WTC11 (cell line): ENCODE data around the gene PLEKHA1. TPM values are rescaled to one million over a fixed set of nuclear protein-coding genes. Genes with fewer than 3 reads are reported as not detected.

Experiments
- ATAC-seq: fragments of 200-7000 bp; cut with Tn5 transposase; 2 replicates; pipeline ENCODE4 v1.10.0; 2021; ENCODE audit warnings: mild to moderate bottlenecking, moderate library complexity
- CTCF ChIA-PET: fragments of 300-600 bp; sonication (Branson Sonifier 250); formaldehyde crosslinking; loops from one replicate; lab custom pipeline; 2021; ENCODE audit warnings: antibody characterized with exemption; lab: Charles Lee
- POLR2A ChIA-PET: fragments of 350-600 bp; sonication (Branson Sonifier 250); formaldehyde crosslinking; loops from one replicate; lab custom pipeline; 2021; ENCODE audit warnings: antibody characterized with exemption; lab: Charles Lee
- DNase-seq: peaks from one replicate; pipeline ENCODE4 v3.0.0; 2021; ENCODE audit warnings: low spot score
- H3K27ac Mint-ChIP-seq: 2 replicates; pipeline ENCODE4 v1.8.0; 2021; ENCODE audit warnings: mixed read lengths
- H3K27me3 Mint-ChIP-seq: 2 replicates; pipeline ENCODE4 v1.8.0; 2021; ENCODE audit warnings: low read depth, mild to moderate bottlenecking, moderate library complexity, mixed read lengths
- H3K36me3 Mint-ChIP-seq: 2 replicates; pipeline ENCODE4 v1.8.0; 2021; ENCODE audit warnings: mixed read lengths
- H3K4me1 Mint-ChIP-seq: 2 replicates; pipeline ENCODE4 v1.8.0; 2022; ENCODE audit warnings: mixed read lengths
- H3K4me3 Mint-ChIP-seq: 2 replicates; pipeline ENCODE4 v1.8.0; 2021; ENCODE audit warnings: mild to moderate bottlenecking, moderate library complexity, mixed read lengths
- H3K9me3 Mint-ChIP-seq: 2 replicates; pipeline ENCODE4 v1.8.0; 2021; ENCODE audit warnings: mixed read lengths
- AFF4 ChIP-seq: sonication (generic); formaldehyde crosslinking; IDR thresholded peaks from 2 replicates; pipeline ENCODE4 v1.8.1; 2023; ENCODE audit warnings: mild to moderate bottlenecking, missing genetic modification reagents, borderline replicate concordance
- E2F4 ChIP-seq: sonication (generic); formaldehyde crosslinking; IDR thresholded peaks from 2 replicates; pipeline ENCODE4 v1.8.1; 2022; ENCODE audit warnings: low read depth, mild to moderate bottlenecking, moderate library complexity, missing genetic modification reagents, borderline replicate concordance
- ESRRA ChIP-seq: sonication (generic); formaldehyde crosslinking; IDR thresholded peaks from 2 replicates; pipeline ENCODE4 v1.8.1; 2022; ENCODE audit warnings: mild to moderate bottlenecking, missing genetic modification reagents, borderline replicate concordance
- ETV6 ChIP-seq: sonication (generic); formaldehyde crosslinking; IDR thresholded peaks from 2 replicates; pipeline ENCODE4 v1.8.1; 2022; ENCODE audit warnings: mild to moderate bottlenecking, missing genetic modification reagents
- FOXP1 ChIP-seq: sonication (generic); formaldehyde crosslinking; IDR thresholded peaks from 2 replicates; pipeline ENCODE4 v1.8.0; 2022; ENCODE audit warnings: missing genetic modification reagents, mild to moderate bottlenecking, moderate library complexity, borderline replicate concordance
- IRF2 ChIP-seq: sonication (generic); formaldehyde crosslinking; IDR thresholded peaks from 2 replicates; pipeline ENCODE4 v1.8.0; 2022; ENCODE audit warnings: low read depth, missing genetic modification reagents, borderline replicate concordance
- MAX ChIP-seq: sonication (generic); formaldehyde crosslinking; IDR thresholded peaks from 2 replicates; pipeline ENCODE4 v1.8.0; 2022; ENCODE audit warnings: mild to moderate bottlenecking, missing genetic modification reagents
- NFE2L1 ChIP-seq: sonication (generic); formaldehyde crosslinking; IDR thresholded peaks from 2 replicates; pipeline ENCODE4 v1.8.1; 2023; ENCODE audit warnings: missing genetic modification reagents
- NR1H2 ChIP-seq: sonication (generic); formaldehyde crosslinking; IDR thresholded peaks from 2 replicates; pipeline ENCODE4 v1.9.0; 2021; ENCODE audit warnings: mild to moderate bottlenecking, moderate library complexity, missing genetic modification reagents
- SP1 ChIP-seq: sonication (generic); formaldehyde crosslinking; conservative IDR thresholded peaks from 2 replicates; pipeline ENCODE4 v1.8.1; 2022; ENCODE audit warnings: missing genetic modification reagents
- TEAD1 ChIP-seq: sonication (generic); formaldehyde crosslinking; IDR thresholded peaks from 2 replicates; pipeline ENCODE4 v1.8.0; 2022; ENCODE audit warnings: mild to moderate bottlenecking, missing genetic modification reagents
- USF2 ChIP-seq: sonication (generic); formaldehyde crosslinking; IDR thresholded peaks from 2 replicates; pipeline ENCODE4 v1.8.1; 2023; ENCODE audit warnings: mild to moderate bottlenecking, missing genetic modification reagents, moderate library complexity
- ZMAT4 ChIP-seq: fragments of 250-450 bp; sonication (Bioruptor Pico); IDR thresholded peaks from 2 replicates; pipeline ENCODE4 v1.9.0; 2021; ENCODE audit warnings: mild to moderate bottlenecking
- ZNF232 ChIP-seq: sonication (generic); formaldehyde crosslinking; IDR thresholded peaks from 2 replicates; pipeline ENCODE4 v1.8.0; 2022; ENCODE audit warnings: mild to moderate bottlenecking, missing genetic modification reagents
- ZNF423 ChIP-seq: fragments of 250-450 bp; sonication (Bioruptor Pico); IDR thresholded peaks from 2 replicates; pipeline ENCODE4 v2.1.2; 2022; ENCODE audit warnings: mild to moderate bottlenecking, moderate library complexity
- ZNF671 ChIP-seq: fragments of 250-450 bp; sonication (Bioruptor Pico); IDR thresholded peaks from 2 replicates; pipeline ENCODE4 v1.8.0; 2021; ENCODE audit warnings: mild to moderate bottlenecking
- ZSCAN18 ChIP-seq: fragments of 250-450 bp; sonication (Bioruptor Pico); IDR thresholded peaks from 2 replicates; pipeline ENCODE4 v2.1.2; 2022; ENCODE audit warnings: mild to moderate bottlenecking, moderate library complexity
- total RNA-seq: library from RNA; stranded (reverse); gene quantifications from 3 replicates; pipeline ENCODE4 v1.2.3, GENCODE V29; 2021

Gene PLEKHA1
- total RNA-seq, 1 experiment from 2014 or later = 34.6 TPM

- TF ChIP-seq AFF4 (CRISPR knock-in tag) = no peak
Observed at GRCh38 chr10:122373721-122374120, 787 bp upstream of the PLEKHA1 start (continued).

GRCh38 chr10:122374859-122375678, 561 bp downstream of the PLEKHA1 start:
- DNase-seq (peak; percentile 62), ATAC-seq (peak; percentile 17)
- Mint-ChIP-seq H3K4me3 (peak overlapping the region; percentile 93), H3K4me1 (peaks cover 23% of the 10 kb centered on the region), H3K27me3 (peaks cover 20% of the 10 kb centered on the region), H3K27ac (peak overlapping the region; percentile 89), H3K9me3 (no peaks in the 10 kb centered on the region), H3K36me3 (peaks cover 10% of the 10 kb centered on the region)
- POLR2A ChIA-PET = interaction anchor here (1.1 kb wide), 1 partner anchor 10 kb away, joined by 5 read pairs; no protein-coding TSS in a partner anchor
- TF ChIP-seq ZNF423 (CRISPR knock-in tag) (peak; percentile 53; the same call in 1 of the 2 replicates), SP1 (CRISPR knock-in tag) (peak; percentile 44; the same call in 1 of the 2 replicates), ZNF232 (CRISPR knock-in tag) (0 out of 2 replicates have a peak, but pooled peaks have one; percentile 54), ESRRA (CRISPR knock-in tag) (peak; percentile 44; the same call in 1 of the 2 replicates), NFE2L1 (CRISPR knock-in tag) (0 out of 2 replicates have a peak, but pooled peaks have one; percentile 33), USF2 (no peak), FOXP1 (CRISPR knock-in tag) (peak; percentile 67; the same call in 1 of the 2 replicates), ETV6 (CRISPR knock-in tag) (no peak), MAX (CRISPR knock-in tag) (peak; percentile 72; the same call in 1 of the 2 replicates), TEAD1 (CRISPR knock-in tag) (peak; percentile 40; the same call in 1 of the 2 replicates), ZSCAN18 (CRISPR knock-in tag) (no peak)
- CTCF ChIA-PET = interaction anchor here (1.0 to 1.6 kb wide), 4 partner anchors 11 to 190 kb away, joined by 3 to 7 read pairs (median 4); no protein-coding TSS in a partner anchor

- CTCF ChIA-PET = no interaction called here
- Mint-ChIP-seq H3K27me3 (peaks cover 20% of the 10 kb centered on the region), H3K9me3 (no peaks in the 10 kb centered on the region), H3K4me3 (peak overlapping the region; percentile 93), H3K36me3 (peaks cover 11% of the 10 kb centered on the region), H3K27ac (peak overlapping the region; percentile 89), H3K4me1 (peaks cover 21% of the 10 kb centered on the region)
- ATAC-seq = no peak
- TF ChIP-seq ZNF671 (CRISPR knock-in tag) (no peak), USF2 (no peak), MAX (CRISPR knock-in tag) (no peak), IRF2 (CRISPR knock-in tag) (no peak), E2F4 (no peak), ZNF423 (CRISPR knock-in tag) (no peak), NR1H2 (CRISPR knock-in tag) (no peak), ZMAT4 (CRISPR knock-in tag) (no peak)
- POLR2A ChIA-PET = no interaction called here
- no peak for DNase-seq
Observed at GRCh38 chr10:122375679-122376160, 1.2 kb downstream of the PLEKHA1 start.
